Epithelial cell of esophagus (primary cell): Measurements from ENCODE around the gene PCDHB12.
"Not testable (repeated sequence)": the region's sequence is repeated elsewhere in the genome, so short reads cannot be mapped to it uniquely, and the experiment has no call there.

Experiments used
- DNase-seq: peaks from one replicate; pipeline ENCODE4 v3.0.0; 2010; ENCODE audit warnings: low read depth
- H3K4me3 ChIP-seq: 2 replicates; pipeline ENCODE4 v1.5.1; 2011; ENCODE audit warnings: mild to moderate bottlenecking, low read length, control low read depth
- TF ChIP-seq, protein P1 (sequence below): IDR thresholded peaks from 2 replicates; pipeline ENCODE4 v1.5.1; 2011; ENCODE audit warnings: low read depth, mild to moderate bottlenecking, low read length, control low read depth, inconsistent platforms; ENCODE audit not compliant: insufficient read depth; ENCODE audit errors: missing control alignments

The PCDHB12 gene

DNA sequence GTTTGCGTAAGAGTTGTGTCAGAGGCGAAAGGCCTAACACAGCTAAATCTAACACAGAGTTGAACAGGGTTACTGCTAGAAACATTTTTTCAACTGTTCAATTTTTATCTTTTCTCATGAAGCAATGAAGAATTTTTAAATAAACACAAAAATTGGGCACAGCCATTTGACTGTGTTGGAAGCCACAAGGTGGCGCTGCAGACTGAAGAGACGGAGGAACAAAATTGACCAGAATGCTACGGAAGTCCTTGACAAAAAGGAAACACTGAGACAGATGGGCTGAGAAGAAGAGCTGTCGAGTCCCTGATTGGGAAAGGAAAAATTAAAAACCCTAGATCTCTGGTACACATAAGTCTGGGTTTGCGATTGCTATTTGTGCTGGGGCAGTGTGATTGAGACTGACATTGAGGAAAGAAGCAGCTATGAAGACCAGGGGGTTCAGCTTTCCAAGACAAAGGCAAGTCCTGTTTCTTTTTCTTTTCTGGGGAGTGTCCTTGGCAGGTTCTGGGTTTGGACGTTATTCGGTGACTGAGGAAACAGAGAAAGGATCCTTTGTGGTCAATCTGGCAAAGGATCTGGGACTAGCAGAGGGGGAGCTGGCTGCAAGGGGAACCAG, 21.5 kb upstream of the PCDHB12 start, which contains the start of gene PCDHB9:
TSS of gene PCDHB9 (plus strand) at position 265 of the 616 bp plus-strand sequence. CDS start at position 423, 158 bp downstream.
- DNase-seq = no peak
- TF ChIP-seq, protein P1, sequence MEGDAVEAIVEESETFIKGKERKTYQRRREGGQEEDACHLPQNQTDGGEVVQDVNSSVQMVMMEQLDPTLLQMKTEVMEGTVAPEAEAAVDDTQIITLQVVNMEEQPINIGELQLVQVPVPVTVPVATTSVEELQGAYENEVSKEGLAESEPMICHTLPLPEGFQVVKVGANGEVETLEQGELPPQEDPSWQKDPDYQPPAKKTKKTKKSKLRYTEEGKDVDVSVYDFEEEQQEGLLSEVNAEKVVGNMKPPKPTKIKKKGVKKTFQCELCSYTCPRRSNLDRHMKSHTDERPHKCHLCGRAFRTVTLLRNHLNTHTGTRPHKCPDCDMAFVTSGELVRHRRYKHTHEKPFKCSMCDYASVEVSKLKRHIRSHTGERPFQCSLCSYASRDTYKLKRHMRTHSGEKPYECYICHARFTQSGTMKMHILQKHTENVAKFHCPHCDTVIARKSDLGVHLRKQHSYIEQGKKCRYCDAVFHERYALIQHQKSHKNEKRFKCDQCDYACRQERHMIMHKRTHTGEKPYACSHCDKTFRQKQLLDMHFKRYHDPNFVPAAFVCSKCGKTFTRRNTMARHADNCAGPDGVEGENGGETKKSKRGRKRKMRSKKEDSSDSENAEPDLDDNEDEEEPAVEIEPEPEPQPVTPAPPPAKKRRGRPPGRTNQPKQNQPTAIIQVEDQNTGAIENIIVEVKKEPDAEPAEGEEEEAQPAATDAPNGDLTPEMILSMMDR = peak; percentile 18
- H3K4me3 ChIP-seq = no peak within 1 kb of the TSS

DNA sequence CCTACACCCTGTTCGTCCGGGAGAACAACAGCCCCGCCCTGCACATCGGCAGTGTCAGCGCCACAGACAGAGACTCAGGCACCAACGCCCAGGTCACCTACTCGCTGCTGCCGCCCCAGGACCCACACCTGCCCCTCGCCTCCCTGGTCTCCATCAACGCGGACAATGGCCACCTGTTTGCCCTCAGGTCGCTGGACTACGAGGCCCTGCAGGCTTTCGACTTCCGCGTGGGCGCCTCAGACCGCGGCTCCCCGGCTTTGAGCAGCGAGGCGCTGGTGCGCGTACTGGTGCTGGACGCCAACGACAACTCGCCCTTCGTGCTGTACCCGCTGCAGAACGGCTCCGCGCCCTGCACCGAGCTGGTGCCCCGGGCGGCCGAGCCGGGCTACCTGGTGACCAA, 19.8 kb upstream of the PCDHB12 start:
- H3K4me3 ChIP-seq, DNase-seq: not testable (repeated sequence)

DNA sequence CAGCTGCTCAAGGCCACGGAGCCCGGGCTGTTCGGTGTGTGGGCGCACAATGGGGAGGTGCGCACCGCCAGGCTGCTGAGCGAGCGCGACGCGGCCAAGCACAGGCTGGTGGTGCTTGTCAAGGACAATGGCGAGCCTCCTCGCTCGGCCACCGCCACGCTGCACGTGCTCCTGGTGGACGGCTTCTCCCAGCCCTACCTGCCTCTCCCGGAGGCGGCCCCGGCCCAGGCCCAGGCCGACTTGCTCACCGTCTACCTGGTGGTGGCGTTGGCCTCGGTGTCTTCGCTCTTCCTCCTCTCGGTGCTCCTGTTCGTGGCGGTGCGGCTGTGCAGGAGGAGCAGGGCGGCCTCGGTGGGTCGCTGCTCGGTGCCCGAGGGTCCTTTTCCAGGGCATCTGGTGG, 19.4 kb upstream of the PCDHB12 start:
- H3K4me3 ChIP-seq, DNase-seq: not testable (repeated sequence)

DNA sequence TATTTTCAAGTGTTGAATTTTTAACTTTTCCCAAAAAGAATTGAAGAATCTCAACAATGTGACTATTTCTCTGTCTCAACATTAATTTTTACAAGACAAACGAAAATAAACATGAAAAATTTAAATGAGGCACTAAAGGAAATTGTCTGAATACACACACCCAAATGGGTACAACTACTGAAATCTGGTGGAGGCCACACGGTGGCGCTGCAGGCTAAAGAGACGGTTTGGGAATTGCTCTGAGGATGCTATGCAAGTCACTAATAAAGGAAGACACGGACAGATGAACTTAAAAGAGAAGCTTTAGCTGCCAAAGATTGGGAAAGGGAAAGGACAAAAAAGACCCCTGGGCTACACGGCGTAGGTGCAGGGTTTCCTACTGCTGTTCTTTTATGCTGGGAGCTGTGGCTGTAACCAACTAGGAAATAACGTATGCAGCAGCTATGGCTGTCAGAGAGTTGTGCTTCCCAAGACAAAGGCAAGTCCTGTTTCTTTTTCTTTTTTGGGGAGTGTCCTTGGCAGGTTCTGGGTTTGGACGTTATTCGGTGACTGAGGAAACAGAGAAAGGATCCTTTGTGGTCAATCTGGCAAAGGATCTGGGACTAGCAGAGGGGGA, 16.3 kb upstream of the PCDHB12 start, which contains the start of gene PCDHB10:
TSS of gene PCDHB10 (plus strand) at position 244 of the 616 bp plus-strand sequence. CDS start at position 444, 200 bp downstream.
- DNase-seq = peak; percentile 23
- no peak within 1 kb of the TSS for H3K4me3 ChIP-seq
- TF ChIP-seq, protein P1 = peak; percentile 23

DNA sequence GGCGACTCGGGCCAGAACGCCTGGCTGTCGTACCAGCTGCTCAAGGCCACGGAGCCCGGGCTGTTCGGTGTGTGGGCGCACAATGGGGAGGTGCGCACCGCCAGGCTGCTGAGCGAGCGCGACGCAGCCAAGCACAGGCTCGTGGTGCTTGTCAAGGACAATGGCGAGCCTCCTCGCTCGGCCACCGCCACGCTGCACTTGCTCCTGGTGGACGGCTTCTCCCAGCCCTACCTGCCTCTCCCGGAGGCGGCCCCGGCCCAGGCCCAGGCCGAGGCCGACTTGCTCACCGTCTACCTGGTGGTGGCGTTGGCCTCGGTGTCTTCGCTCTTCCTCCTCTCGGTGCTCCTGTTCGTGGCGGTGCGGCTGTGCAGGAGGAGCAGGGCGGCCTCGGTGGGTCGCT, 14.2 kb upstream of the PCDHB12 start:
- DNase-seq = not testable (repeated sequence)

DNA sequence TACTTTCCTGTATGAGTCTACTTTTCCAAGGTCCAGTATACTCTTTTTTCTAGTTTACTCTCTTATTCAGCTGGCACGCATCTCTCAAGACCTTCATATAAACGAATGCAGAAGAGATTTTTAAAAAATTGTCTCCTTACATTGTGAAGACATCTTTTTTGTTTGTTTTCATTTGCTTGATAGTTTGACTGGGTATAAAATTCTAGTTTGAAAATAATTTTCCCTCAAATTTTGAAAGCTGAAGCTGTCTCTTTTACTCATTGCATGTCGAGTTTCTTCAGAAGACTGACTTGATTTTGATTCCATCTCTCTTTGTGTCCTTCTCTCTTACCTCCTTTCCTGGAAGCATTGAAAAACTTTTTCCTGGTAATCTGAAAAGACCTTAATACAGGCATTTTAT, 12.2 kb upstream of the PCDHB12 start:
- H3K4me3 ChIP-seq = no peak overlapping the region
- no peak for DNase-seq
- TF ChIP-seq, protein P1 = no peak

More for the DNA sequence above, 14.2 kb upstream of the PCDHB12 start:
- H3K4me3 ChIP-seq = not testable (repeated sequence)

DNA sequence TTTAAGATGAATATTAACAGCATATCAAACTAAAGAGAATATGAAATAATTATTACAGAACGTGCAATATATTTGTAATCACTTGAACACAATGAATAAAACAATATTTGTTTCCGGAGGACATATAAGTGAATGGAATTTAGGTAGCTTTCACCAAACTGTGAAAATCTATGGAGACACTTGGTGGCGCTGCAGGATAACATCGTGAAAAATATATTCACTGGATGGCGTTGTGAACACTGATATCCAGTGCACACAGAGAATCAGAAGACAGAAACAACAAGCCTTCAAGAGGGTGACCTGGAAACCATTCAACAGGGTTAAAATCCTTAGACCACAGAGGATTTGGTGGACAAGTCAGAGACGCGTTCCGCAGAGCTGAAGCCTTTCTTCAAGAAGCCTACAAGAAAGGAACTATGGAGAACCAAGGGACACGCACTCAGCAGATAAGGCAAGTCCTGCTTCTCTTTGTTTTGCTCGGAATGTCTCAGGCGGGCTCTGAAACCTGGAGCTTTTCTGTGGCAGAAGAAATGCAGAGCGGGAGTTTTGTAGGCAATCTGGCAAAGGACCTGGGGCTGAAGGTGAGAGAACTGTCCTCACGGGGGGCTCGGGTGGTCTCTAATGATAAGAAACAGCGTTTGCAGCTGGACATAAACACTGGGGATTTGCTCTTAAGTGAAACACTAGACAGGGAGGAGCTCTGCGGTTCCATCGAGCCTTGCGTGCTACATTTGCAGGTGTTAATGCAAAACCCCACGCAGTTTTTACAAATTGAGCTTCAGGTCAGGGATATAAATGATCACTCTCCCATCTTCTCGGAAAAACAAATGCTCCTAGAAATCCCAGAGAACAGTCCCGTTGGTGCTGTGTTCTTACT, 8.9 kb upstream of the PCDHB12 start, which contains the start of gene PCDHB11:
TSS of gene PCDHB11 (plus strand) at position 269 of the 877 bp plus-strand sequence. CDS start at position 417, 148 bp downstream.
- TF ChIP-seq, protein P1 = no peak
- DNase-seq = no peak
- H3K4me3 ChIP-seq = no peak within 1 kb of the TSS

DNA sequence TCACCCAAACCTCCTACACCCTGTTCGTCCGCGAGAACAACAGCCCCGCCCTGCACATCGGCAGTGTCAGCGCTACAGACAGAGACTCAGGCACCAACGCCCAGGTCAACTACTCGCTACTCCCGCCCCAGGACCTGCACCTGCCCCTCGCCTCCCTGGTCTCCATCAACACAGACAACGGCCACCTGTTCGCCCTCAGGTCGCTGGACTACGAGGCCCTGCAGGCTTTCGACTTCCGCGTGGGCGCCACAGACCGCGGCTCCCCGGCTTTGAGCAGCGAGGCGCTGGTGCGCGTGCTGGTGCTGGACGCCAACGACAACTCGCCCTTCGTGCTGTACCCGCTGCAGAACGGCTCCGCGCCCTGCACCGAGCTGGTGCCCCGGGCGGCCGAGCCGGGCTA, 7.4 kb upstream of the PCDHB12 start:
- not testable (repeated sequence) for DNase-seq

DNA sequence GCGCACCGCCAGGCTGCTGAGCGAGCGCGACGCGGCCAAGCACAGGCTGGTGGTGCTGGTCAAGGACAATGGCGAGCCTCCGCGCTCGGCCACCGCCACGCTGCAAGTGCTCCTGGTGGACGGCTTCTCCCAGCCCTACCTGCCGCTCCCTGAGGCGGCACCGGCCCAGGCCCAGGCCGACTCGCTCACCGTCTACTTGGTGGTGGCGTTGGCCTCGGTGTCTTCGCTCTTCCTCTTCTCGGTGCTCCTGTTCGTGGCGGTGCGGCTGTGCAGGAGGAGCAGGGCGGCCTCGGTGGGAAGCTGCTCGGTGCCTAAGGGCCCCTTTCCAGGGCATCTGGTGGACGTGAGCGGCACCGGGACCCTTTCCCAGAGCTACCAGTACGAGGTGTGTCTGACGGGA, 6.9 kb upstream of the PCDHB12 start:
- not testable (repeated sequence) for H3K4me3 ChIP-seq, DNase-seq

More for the DNA sequence above, 7.4 kb upstream of the PCDHB12 start:
- not testable (repeated sequence) for H3K4me3 ChIP-seq

DNA sequence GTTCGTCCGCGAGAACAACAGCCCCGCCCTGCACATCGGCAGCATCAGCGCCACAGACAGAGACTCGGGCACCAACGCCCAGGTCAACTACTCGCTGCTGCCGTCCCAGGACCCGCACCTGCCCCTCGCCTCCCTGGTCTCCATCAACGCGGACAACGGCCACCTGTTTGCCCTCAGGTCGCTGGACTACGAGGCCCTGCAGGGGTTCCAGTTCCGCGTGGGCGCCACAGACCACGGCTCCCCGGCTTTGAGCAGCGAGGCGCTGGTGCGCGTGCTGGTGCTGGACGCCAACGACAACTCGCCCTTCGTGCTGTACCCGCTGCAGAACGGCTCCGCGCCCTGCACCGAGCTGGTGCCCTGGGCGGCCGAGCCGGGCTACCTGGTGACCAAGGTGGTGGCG, 1.8 kb downstream of the PCDHB12 start:
- not testable (repeated sequence) for H3K4me3 ChIP-seq, DNase-seq

DNA sequence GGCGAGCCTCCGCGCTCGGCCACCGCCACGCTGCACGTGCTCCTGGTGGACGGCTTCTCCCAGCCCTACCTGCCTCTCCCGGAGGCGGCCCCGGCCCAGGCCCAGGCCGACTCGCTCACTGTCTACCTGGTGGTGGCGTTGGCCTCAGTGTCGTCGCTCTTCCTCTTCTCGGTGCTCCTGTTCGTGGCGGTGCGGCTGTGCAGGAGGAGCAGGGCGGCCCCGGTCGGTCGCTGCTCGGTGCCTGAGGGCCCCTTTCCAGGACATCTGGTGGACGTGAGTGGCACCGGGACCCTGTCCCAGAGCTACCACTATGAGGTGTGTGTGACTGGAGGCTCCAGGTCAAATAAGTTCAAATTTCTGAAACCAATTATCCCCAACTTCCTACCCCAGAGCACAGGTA, 2.3 kb downstream of the PCDHB12 start:
- not testable (repeated sequence) for DNase-seq, H3K4me3 ChIP-seq
